Keratinocyte (primary cell): ENCODE measurements around the gene SMNDC1. TPM values are rescaled to one million over a fixed set of nuclear protein-coding genes. Genes with fewer than 3 reads are reported as not detected.

Experiments used
- DNase-seq: peaks from one replicate; pipeline ENCODE4 v3.0.0-alpha.2; 2011; ENCODE audit warnings: low read depth, missing footprints, low spot score
- FAIRE-seq: peaks from 2 replicates; lab custom pipeline; 2011; peaks lifted over from hg19 to GRCh38; lab: Jason Lieb, UNC
- H2AFZ ChIP-seq: 2 replicates; pipeline ENCODE4 v1.6.0; 2012; ENCODE audit warnings: low read length, control low read depth, inconsistent platforms; ENCODE audit not compliant: control insufficient read depth
- H3K27ac ChIP-seq: 2 replicates; pipeline ENCODE4 v1.5.1; 2011; ENCODE audit warnings: low read length; ENCODE audit not compliant: control insufficient read depth, insufficient read depth
- H3K27me3 ChIP-seq: 3 replicates; pipeline ENCODE4 v1.6.0; 2011; ENCODE audit warnings: low read length; ENCODE audit not compliant: control insufficient read depth, insufficient read depth; ENCODE audit errors: extremely low read depth
- H3K36me3 ChIP-seq, 2 experiments: 2 replicates in 1 of 2; 3 replicates in 1 of 2; pipeline ENCODE4 v1.5.1; 2011; ENCODE audit warnings: low read length in 2 of 2, mild to moderate bottlenecking in 1 of 2; ENCODE audit not compliant: control insufficient read depth in 2 of 2, insufficient read depth in 2 of 2; ENCODE audit errors: extremely low read depth in 1 of 2
- H3K4me1 ChIP-seq: 3 replicates; pipeline ENCODE4 v1.5.1; 2011; ENCODE audit warnings: low read length; ENCODE audit not compliant: control insufficient read depth, insufficient read depth; ENCODE audit errors: extremely low read depth
- H3K4me2 ChIP-seq: 3 replicates; pipeline ENCODE4 v1.6.0; 2011; ENCODE audit warnings: low read depth, low read length; ENCODE audit not compliant: control insufficient read depth, insufficient read depth; ENCODE audit errors: extremely low read depth
- H3K4me3 ChIP-seq, 3 experiments: fragments of 200-600 bp in 1 of 3; sonication (generic) in 1 of 3; 2 replicates in 2 of 3; 3 replicates in 1 of 3; pipeline ENCODE4 v1.5.1; 2011 to 2016; ENCODE audit warnings: low read length in 3 of 3, mild to moderate bottlenecking in 3 of 3, control low read depth in 2 of 3, inconsistent platforms in 1 of 3, low read depth in 1 of 3, mixed read lengths in 1 of 3, mixed run types in 1 of 3, moderate library complexity in 1 of 3; ENCODE audit not compliant: control insufficient read depth in 2 of 3, insufficient read depth in 2 of 3; ENCODE audit errors: extremely low read depth in 1 of 3
- H3K79me2 ChIP-seq: 2 replicates; pipeline ENCODE4 v1.6.0; 2012; ENCODE audit warnings: low read length; ENCODE audit not compliant: control insufficient read depth, insufficient read depth
- H3K9ac ChIP-seq: 3 replicates; pipeline ENCODE4 v1.6.0; 2011; ENCODE audit warnings: low read length; ENCODE audit not compliant: control insufficient read depth, insufficient read depth; ENCODE audit errors: extremely low read depth
- H3K9me1 ChIP-seq: 3 replicates; pipeline ENCODE4 v1.6.0; 2011; ENCODE audit warnings: low read length; ENCODE audit not compliant: control insufficient read depth, insufficient read depth; ENCODE audit errors: extremely low read depth
- H3K9me3 ChIP-seq: 2 replicates; pipeline ENCODE4 v1.5.1; 2012; ENCODE audit warnings: low read depth, low read length; ENCODE audit not compliant: control insufficient read depth
- H4K20me1 ChIP-seq: 3 replicates; pipeline ENCODE4 v1.6.0; 2011; ENCODE audit warnings: low read length; ENCODE audit not compliant: control insufficient read depth, insufficient read depth; ENCODE audit errors: extremely low read depth
- EZH2 ChIP-seq: IDR thresholded peaks from one replicate; pipeline ENCODE4 v1.6.1; 2012; ENCODE audit warnings: inconsistent platforms, mild to moderate bottlenecking, low read length, moderate library complexity
- dilution Hi-C: fragments of 300-500 bp; cut with MboI; formaldehyde crosslinking; loops from one replicate; pipeline ENCODE4 v1.7.0; 2020; ENCODE audit warnings: low sequenced_read_pairs; ENCODE audit not compliant: extremely low pct_ligation_motif_present
- polyA plus RNA-seq, 5 experiments: library from polyadenylated mRNA; depleted of rRNA in 3 of 5; stranded (reverse) in 3 of 5; stranded (forward) in 1 of 5; unstranded in 1 of 5; fragments of >200 nt; gene quantifications; 1 replicate in 1 of 5; 2 replicates in 3 of 5; 3 replicates in 1 of 5; pipeline versions ENCODE4 v1.2.1 to v1.2.3, GENCODE V29; 2011 to 2012; ENCODE audit warnings: missing spikeins in 2 of 5, low read depth in 1 of 5, low replicate concordance in 1 of 5
- TF ChIP-seq, protein P1 (sequence below), 3 experiments: IDR thresholded peaks in 1 of 3; conservative IDR thresholded peaks in 1 of 3; optimal IDR thresholded peaks in 1 of 3; 2 replicates in 2 of 3; 3 replicates in 1 of 3; pipeline versions ENCODE3 to v1.5.1; 2011; ENCODE audit warnings: low read length in 3 of 3, mild to moderate bottlenecking in 3 of 3, moderate library complexity in 2 of 3, control low read depth in 1 of 3, inconsistent platforms in 1 of 3; ENCODE audit not compliant: insufficient read depth in 2 of 3; ENCODE audit errors: extremely low read depth in 1 of 3

SMNDC1 gene
- polyA plus RNA-seq, 1 donor (not counting 4 experiments of a cell fraction or from before 2014, with no cell fraction given): 19.8 TPM

DNA sequence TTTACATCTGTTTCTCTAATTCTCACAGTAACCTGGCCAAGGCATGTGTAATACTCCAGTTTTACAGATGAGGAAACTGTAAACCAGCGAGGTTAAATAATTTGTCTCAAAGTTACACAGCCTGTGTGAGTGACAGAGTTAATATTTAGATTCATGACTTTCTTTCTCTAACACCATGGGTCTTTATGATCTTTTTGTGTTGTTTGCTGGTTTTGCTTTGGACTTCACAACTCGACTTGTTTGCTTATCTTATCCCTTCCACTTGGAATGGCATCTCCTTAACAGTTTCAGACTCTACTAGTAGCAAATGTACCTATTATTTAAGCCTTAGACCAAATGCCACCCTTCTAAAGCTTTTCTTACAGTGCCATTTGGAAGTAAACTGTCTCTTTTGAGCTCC, 62.9 kb downstream of the SMNDC1 start:
- TF ChIP-seq, protein P1, sequence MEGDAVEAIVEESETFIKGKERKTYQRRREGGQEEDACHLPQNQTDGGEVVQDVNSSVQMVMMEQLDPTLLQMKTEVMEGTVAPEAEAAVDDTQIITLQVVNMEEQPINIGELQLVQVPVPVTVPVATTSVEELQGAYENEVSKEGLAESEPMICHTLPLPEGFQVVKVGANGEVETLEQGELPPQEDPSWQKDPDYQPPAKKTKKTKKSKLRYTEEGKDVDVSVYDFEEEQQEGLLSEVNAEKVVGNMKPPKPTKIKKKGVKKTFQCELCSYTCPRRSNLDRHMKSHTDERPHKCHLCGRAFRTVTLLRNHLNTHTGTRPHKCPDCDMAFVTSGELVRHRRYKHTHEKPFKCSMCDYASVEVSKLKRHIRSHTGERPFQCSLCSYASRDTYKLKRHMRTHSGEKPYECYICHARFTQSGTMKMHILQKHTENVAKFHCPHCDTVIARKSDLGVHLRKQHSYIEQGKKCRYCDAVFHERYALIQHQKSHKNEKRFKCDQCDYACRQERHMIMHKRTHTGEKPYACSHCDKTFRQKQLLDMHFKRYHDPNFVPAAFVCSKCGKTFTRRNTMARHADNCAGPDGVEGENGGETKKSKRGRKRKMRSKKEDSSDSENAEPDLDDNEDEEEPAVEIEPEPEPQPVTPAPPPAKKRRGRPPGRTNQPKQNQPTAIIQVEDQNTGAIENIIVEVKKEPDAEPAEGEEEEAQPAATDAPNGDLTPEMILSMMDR (optimal IDR thresholded peaks at IDR 0.05 in 1 of 3, IDR thresholded peaks at IDR 0.05 in 1 of 3, conservative IDR thresholded peaks at IDR 0.05 in 1 of 3; ENCODE audit: extremely low read depth in 1 of 3, insufficient read depth in 2 of 3, low read length in 3 of 3): no peak
- no peak for TF ChIP-seq EZH2
- Histone ChIP-seq H3K36me3 (no peaks in the 10 kb centered on the region), H3K9me3 (no peaks in the 10 kb centered on the region), H3K79me2 (no peaks in the 10 kb centered on the region), H3K4me1 (no peaks in the 10 kb centered on the region), H3K4me2 (no peak overlapping the region), H2AFZ (no peak overlapping the region), H3K9ac (no peak overlapping the region), H4K20me1 (no peaks in the 10 kb centered on the region), H3K9me1 (no peaks in the 10 kb centered on the region), H3K27ac (no peak overlapping the region), H3K27me3 (no peaks in the 10 kb centered on the region), H3K4me3 (no peak overlapping the region)
- FAIRE-seq (no peak), DNase-seq (no peak)
- dilution Hi-C loops: no loop called here

DNA sequence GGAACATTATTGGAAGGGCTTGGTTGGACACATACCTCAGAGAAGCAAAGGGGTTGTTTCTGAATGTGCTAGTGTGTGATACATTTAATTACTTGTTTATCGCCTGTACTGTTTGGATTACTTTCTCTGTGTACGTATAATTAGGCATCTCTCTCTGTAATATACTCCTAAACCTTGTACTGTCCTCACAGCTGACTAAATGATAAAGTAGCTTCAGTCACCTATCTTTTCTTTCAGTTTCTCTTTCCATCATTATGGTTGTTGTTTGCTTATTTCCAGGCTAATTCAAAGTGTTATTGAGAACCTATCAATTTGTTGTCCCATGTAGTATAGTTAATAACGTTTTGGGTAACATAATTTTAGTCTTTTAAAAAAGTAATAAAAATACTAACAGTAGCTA, 63.3 kb downstream of the SMNDC1 start:
- dilution Hi-C loops: no loop called here
- Histone ChIP-seq H2AFZ (no peak overlapping the region), H3K9me3 (no peaks in the 10 kb centered on the region), H3K4me1 (no peaks in the 10 kb centered on the region), H3K9ac (no peak overlapping the region), H4K20me1 (no peaks in the 10 kb centered on the region), H3K9me1 (no peaks in the 10 kb centered on the region), H3K36me3 (no peaks in the 10 kb centered on the region), H3K79me2 (no peaks in the 10 kb centered on the region), H3K4me2 (no peak overlapping the region), H3K4me3 (no peak overlapping the region), H3K27me3 (no peaks in the 10 kb centered on the region), H3K27ac (no peak overlapping the region)
- TF ChIP-seq EZH2: no peak
- TF ChIP-seq, protein P1 (optimal IDR thresholded peaks at IDR 0.05 in 1 of 3, IDR thresholded peaks at IDR 0.05 in 1 of 3, conservative IDR thresholded peaks at IDR 0.05 in 1 of 3; ENCODE audit: extremely low read depth in 1 of 3, insufficient read depth in 2 of 3, low read length in 3 of 3): no peak
- FAIRE-seq: no peak
- DNase-seq: no peak

Other genes starting within 250 kb of the SMNDC1 start
- gene MXI1, start 97.3 kb downstream of the SMNDC1 start, polyA plus RNA-seq: 7.9 to 17.8 TPM (median 14.6 TPM) in 3 replicates
- 38.0 to 55.5 TPM (median 49.6 TPM) in 3 replicates for gene DUSP5, start 193.0 kb upstream of the SMNDC1 start, polyA plus RNA-seq